Kidney glomerular epithelial cell (primary cell): Measurements from ENCODE around the gene ACACA.
A peak's percentile ranks its signal among the peaks of the same experiment; 100 is the strongest.
"Not testable (repeated sequence)": the region's sequence is repeated elsewhere in the genome, so short reads cannot be mapped to it uniquely, and the experiment has no call there.

ENCODE experiments used
- DNase-seq: peaks from one replicate; lab custom pipeline; 2025; lab: John Stamatoyannopoulos, UW

Gene ACACA

DNA sequence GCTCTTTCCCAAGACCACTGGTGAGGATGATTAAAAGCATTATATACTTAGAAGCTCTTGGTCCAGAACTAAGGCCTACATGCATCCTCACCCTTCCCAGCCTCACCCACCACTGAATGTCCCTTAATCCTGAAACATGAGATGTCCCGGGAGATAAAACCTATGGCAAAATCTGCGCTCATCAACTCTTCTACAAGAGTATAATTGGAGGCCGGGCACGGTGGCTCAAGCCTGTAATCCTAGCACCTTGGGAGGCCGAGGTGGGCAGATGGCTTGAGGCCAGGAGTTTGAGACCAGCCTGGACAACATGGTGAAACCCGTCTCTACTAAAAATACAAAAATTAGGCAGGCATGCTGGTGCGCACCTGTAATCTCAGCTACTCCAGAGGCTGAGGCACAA is 13.3 kb downstream of the ACACA start:
- no peak for DNase-seq

GRCh38 chr17:37392024-37392590 is 14.5 kb downstream of the ACACA start:
- peak; percentile 93 for DNase-seq

- no peak for DNase-seq
These were observed 15.5 kb downstream of the ACACA start for GRCh38 chr17:37391146-37391545.

DNA sequence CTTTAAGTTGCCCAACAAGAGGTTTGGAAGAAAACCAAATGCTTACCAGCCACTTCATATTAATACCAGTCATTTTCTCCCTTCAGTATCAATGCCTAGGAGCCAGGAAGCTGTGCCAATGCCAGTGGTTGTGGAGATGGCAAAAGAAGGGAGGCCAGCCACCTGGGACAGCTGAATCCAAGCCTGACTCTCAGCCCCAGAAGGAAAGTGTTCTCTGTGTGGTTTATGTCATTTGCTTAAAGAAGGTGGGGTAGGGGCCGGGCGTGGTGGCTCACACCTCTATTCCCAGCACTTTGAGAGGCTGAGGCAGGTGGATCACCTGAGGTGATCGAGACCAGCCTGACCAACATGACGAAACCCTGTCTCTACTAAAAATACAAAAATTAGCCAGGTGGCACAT is 17.5 kb downstream of the ACACA start:
- no peak for DNase-seq

DNA sequence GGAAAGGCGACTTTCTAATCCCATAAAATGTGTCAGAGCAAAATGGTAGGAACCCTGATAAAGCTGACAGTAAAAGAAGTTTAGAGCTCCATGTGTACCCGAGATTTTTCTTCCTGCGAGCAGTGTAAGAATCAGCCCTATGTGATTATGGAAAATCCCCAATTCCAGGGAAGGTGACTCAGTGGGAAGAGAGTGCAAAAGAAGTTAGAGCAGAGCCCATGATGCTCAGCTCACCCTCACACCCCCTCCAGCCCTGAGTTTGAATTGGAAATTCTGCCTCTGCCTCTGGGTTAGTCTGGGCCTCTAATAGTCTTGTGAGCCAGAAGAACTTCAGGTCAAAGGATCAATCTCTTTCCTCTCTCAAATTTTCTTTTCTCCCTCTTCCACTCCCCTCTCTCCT is 18.4 kb downstream of the ACACA start:
- DNase-seq: no peak

- no peak for DNase-seq
These were observed 20.2 kb downstream of the ACACA start for GRCh38 chr17:37386462-37386861.

- no peak for DNase-seq
These were observed 21.1 kb downstream of the ACACA start for GRCh38 chr17:37385474-37385990.

DNA sequence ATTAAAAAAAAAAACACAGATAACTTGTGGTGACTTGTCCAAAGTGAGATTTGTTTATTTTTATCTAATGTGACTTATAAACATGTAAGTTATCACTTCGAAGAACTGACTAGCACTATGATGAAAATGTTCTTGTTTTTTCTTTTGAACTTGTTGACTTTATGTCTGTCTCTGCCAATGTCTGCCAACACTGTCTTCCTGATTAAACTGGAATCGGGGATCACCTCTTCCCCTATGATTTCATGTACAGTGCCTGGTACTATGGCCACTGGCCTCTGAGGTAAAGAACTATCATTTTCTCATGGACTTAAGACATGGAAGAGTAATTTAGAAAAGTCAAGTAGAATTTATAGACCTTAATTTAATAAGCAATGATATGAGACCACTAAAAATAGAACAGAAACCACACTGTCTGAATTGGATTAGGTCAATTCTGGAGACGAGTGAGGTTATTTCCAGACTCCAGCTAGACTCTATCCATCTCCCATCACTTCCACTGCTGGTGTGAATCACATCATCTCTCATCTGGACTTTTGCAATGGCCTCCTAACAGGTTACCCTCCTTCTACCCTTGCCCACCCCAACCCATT is 22.0 kb downstream of the ACACA start:
- no peak for DNase-seq

DNA sequence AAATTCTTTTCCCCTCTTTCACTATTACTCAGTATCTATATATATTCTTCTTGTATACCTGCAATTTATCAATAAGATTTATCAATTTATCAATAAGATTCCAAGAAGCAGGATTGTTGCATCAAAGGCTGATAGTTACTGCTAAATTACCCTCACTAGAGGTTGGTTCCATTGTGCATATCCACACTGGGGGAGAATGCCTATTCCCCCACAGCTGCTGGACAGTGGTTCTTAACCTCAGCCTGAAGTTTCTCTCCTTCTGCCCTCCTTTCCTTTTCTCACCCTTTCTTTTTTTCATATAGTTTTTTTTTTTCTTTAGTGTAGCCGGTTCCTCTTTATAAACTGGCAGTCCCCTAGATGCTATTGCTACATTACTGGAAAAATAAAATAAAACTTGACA is 24.6 kb downstream of the ACACA start:
- no peak for DNase-seq

GRCh38 chr17:37375706-37376105 is 30.9 kb downstream of the ACACA start, which contains the start of gene C17orf78:
Gene C17orf78 (plus strand): TSS chr17:37375985. CDS start chr17:37376093, 108 bp downstream.
- no peak for DNase-seq

GRCh38 chr17:37373530-37374159 is 33.0 kb downstream of the ACACA start:
- DNase-seq: peak; percentile 69

GRCh38 chr17:37368577-37368976 is 38.1 kb downstream of the ACACA start:
- no peak for DNase-seq

DNA sequence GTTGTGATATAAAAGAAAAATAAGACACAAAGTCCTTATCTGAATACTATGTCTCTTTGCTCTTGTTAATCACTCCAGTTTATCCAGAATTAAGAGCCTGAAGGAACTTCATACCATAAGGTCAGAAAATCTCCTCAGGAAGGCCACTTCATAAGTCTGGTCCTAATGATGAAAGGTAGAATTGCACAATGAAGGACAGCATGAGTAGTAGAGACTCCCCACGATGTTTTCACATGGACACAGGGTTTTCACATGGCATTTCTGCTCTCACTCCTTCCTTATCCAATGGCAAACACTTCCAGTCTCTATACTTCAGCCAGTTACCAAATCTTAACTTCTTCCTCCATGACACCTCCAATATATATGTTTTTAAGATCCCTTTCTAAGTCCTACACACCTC is 41.0 kb downstream of the ACACA start:
- DNase-seq: no peak

- DNase-seq: no peak
These were observed 45.1 kb downstream of the ACACA start for GRCh38 chr17:37361543-37361942.

GRCh38 chr17:37360632-37361031 is 46.0 kb downstream of the ACACA start:
- no peak for DNase-seq

- peak; percentile 47 for DNase-seq
These were observed 46.9 kb downstream of the ACACA start for GRCh38 chr17:37359682-37360188.

- peak; percentile 77 for DNase-seq
These were observed 47.6 kb downstream of the ACACA start for GRCh38 chr17:37358830-37359681.

GRCh38 chr17:37358098-37358829 is 48.4 kb downstream of the ACACA start:
- no peak for DNase-seq

DNA sequence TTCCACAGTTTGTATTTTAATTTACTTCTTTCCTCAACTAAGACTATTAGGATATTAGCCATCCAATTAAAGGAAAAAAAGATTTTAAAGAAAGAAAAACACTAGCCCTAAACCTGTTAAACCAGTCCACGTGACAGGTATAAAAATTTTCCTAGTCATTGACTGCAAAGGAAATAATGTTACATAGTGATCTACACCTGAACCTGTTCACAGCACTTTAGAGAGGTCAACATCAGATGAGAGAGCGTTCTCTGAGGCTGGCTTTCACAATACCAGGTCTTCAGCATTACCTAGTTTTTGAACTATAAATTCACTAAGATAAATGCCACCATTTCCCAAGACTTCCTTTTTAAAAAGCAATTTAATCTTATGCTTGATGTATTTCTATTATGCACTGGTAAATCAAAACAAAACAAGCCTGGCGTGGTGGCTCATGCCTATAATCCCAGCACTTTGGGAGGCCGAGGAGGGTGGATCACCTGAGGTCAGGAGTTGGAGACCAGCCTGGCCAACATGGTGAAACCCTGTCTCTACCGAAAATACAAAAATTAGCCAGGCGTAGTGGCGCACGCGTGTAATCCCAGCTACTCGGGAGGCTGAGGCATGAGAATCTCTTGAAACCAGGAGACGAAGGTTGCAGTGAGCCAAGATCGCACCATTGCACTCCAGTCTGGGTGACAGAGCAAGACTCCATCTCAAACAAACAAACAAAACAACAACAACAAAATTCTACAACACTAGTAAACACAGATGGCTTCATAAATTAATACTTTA is 49.7 kb downstream of the ACACA start:
- not testable (repeated sequence) for DNase-seq

- DNase-seq: not testable (repeated sequence)
These were observed 59.7 kb downstream of the ACACA start for GRCh38 chr17:37346863-37347402.
